Loucy (cell line): ENCODE data around the gene NPBWR2.
"Not testable (repeated sequence)": the region's sequence is repeated elsewhere in the genome, so short reads cannot be mapped to it uniquely, and the experiment has no call there.

Source experiments
- H2AFZ ChIP-seq: fragments of 200-600 bp; sonication (generic); 2 replicates; pipeline ENCODE4 v1.6.0; 2016; ENCODE audit warnings: antibody characterized with exemption, mild to moderate bottlenecking, low read length, moderate library complexity
- H3F3A ChIP-seq: fragments of 200-600 bp; 2 replicates; pipeline ENCODE4 v1.6.0; 2016; ENCODE audit warnings: antibody characterized with exemption, low read depth, mild to moderate bottlenecking
- H3K27me3 ChIP-seq: fragments of 200-600 bp; sonication (generic); 2 replicates; pipeline ENCODE4 v1.6.1; 2014; ENCODE audit warnings: low read length, mild to moderate bottlenecking; ENCODE audit not compliant: insufficient read depth, poor library complexity, severe bottlenecking
- H3K36me3 ChIP-seq: fragments of 200-600 bp; sonication (generic); 2 replicates; pipeline ENCODE4 v1.6.1; 2016; ENCODE audit warnings: low read length; ENCODE audit not compliant: insufficient read depth
- H3K4me1 ChIP-seq: fragments of 200-600 bp; sonication (generic); 2 replicates; pipeline ENCODE4 v1.5.1; 2014; ENCODE audit warnings: low read length, mild to moderate bottlenecking; ENCODE audit not compliant: insufficient read depth, poor library complexity, severe bottlenecking
- H3K4me2 ChIP-seq: fragments of 200-600 bp; sonication (generic); 2 replicates; pipeline ENCODE4 v1.6.0; 2014; ENCODE audit warnings: antibody characterized with exemption, low read length, low read depth, mild to moderate bottlenecking; ENCODE audit not compliant: poor library complexity, severe bottlenecking
- H3K4me3 ChIP-seq: fragments of 200-600 bp; sonication (generic); 2 replicates; pipeline ENCODE4 v1.5.1; 2014; ENCODE audit warnings: low read length, mild to moderate bottlenecking, mixed read lengths; ENCODE audit not compliant: poor library complexity, severe bottlenecking
- H3K79me2 ChIP-seq: fragments of 200-600 bp; sonication (generic); 2 replicates; pipeline ENCODE4 v1.6.1; 2014; ENCODE audit warnings: low read length; ENCODE audit not compliant: insufficient read depth
- H3K9ac ChIP-seq: fragments of 200-600 bp; sonication (generic); 2 replicates; pipeline ENCODE4 v1.6.0; 2014; ENCODE audit warnings: mild to moderate bottlenecking, low read depth, low read length, moderate library complexity; ENCODE audit not compliant: poor library complexity, severe bottlenecking
- H3K9me2 ChIP-seq: fragments of 200-600 bp; sonication (generic); replicated peaks from 2 replicates; pipeline ENCODE4 v1.6.1; 2016; ENCODE audit warnings: low read depth, low read length, mixed read lengths
- H3K9me3 ChIP-seq: fragments of 200-600 bp; sonication (generic); 2 replicates; pipeline ENCODE4 v1.6.1; 2014; ENCODE audit warnings: mild to moderate bottlenecking, antibody characterized with exemption, low read length, low read depth; ENCODE audit not compliant: insufficient read depth
- H4K20me1 ChIP-seq: fragments of 200-600 bp; sonication (generic); 2 replicates; pipeline ENCODE4 v1.6.0; 2014; ENCODE audit warnings: antibody characterized with exemption, low read length, mild to moderate bottlenecking; ENCODE audit not compliant: insufficient read depth, poor library complexity, severe bottlenecking
- EZH2phosphoT487 ChIP-seq: fragments of 200-600 bp; IDR thresholded peaks from 2 replicates; pipeline ENCODE4 v1.6.1; 2018; ENCODE audit warnings: antibody characterized with exemption, mild to moderate bottlenecking, moderate library complexity, borderline replicate concordance
- TF ChIP-seq, protein P1 (sequence below): fragments of 200-600 bp; sonication (generic); conservative IDR thresholded peaks from 2 replicates; pipeline ENCODE4 v1.5.1; 2014; ENCODE audit warnings: mild to moderate bottlenecking, antibody characterized with exemption, low read length

NPBWR2 gene

DNA sequence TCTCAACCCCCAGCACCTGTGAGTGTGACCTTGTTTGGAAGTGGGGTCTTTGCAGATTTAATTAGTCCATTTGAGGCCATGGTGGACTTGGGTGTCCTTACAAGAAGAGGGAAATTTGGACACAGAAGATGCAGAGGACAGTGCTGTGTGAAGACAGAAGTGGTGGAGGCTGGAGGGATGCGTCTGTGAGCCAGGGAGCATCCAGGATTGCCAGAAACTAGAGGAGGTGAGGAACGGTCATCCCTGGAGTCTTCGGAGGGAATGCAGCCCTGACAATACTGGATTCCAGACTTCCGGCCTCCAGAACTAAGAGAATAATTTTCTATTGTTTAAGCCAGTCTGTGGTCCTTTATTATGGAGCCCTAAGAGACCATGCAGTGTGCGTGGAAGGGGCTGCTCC, 22.9 kb upstream of the NPBWR2 start:
- Histone ChIP-seq H3K36me3 (no peaks in the 10 kb centered on the region), H3K9me3 (peaks cover 8% of the 10 kb centered on the region; the same call in 1 of the 2 replicates), H3K9me2 (no peaks in the 10 kb centered on the region), H4K20me1 (no peaks in the 10 kb centered on the region), H3K4me3 (no peak overlapping the region), H3F3A (no peaks in the 10 kb centered on the region), H3K9ac (no peak overlapping the region), H3K4me2 (no peak overlapping the region), H2AFZ (no peak overlapping the region), H3K79me2 (no peaks in the 10 kb centered on the region), H3K4me1 (no peaks in the 10 kb centered on the region), H3K27me3 (no peaks in the 10 kb centered on the region)
- TF ChIP-seq, protein P1, sequence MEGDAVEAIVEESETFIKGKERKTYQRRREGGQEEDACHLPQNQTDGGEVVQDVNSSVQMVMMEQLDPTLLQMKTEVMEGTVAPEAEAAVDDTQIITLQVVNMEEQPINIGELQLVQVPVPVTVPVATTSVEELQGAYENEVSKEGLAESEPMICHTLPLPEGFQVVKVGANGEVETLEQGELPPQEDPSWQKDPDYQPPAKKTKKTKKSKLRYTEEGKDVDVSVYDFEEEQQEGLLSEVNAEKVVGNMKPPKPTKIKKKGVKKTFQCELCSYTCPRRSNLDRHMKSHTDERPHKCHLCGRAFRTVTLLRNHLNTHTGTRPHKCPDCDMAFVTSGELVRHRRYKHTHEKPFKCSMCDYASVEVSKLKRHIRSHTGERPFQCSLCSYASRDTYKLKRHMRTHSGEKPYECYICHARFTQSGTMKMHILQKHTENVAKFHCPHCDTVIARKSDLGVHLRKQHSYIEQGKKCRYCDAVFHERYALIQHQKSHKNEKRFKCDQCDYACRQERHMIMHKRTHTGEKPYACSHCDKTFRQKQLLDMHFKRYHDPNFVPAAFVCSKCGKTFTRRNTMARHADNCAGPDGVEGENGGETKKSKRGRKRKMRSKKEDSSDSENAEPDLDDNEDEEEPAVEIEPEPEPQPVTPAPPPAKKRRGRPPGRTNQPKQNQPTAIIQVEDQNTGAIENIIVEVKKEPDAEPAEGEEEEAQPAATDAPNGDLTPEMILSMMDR = no peak
- no peak for TF ChIP-seq EZH2phosphoT487

DNA sequence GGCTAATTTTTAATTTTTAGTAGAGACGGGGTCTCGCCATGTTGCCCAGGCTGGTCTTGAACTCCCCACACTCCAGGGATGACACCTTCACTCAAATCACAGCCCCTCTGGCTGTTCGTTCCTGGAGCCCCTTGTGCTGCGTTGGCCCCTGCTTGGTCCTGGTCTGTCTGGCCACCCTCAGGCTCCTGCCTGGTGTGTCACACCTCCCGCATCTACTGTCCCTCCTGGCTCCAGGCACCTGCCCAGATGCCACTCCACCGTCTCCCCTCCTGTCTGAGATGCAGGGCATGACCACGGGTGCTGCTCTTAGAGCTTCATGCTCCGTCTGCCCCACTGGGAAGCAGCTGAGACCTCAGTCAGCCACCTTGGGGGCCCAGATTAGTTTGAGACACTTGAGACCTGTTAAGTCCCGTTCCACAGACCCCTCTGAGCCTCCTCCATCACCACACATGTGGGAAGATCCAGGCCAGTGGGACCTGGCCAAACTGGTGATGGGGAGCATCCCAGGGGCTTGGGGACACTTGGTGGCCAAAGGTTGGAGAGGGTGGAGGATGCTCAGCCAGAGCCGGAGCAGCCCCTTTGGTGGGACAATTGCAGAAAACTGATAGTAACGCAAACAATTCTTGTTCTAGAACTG, 21.9 kb upstream of the NPBWR2 start:
- Histone ChIP-seq H3K9me2 (no peaks in the 10 kb centered on the region), H4K20me1 (no peaks in the 10 kb centered on the region), H3K36me3 (no peaks in the 10 kb centered on the region), H3K4me2 (no peak overlapping the region), H2AFZ (no peak overlapping the region), H3K9me3 (peaks cover 8% of the 10 kb centered on the region; the same call in 1 of the 2 replicates), H3K27me3 (no peaks in the 10 kb centered on the region), H3K9ac (no peak overlapping the region), H3F3A (no peaks in the 10 kb centered on the region), H3K4me1 (no peaks in the 10 kb centered on the region), H3K79me2 (no peaks in the 10 kb centered on the region), H3K4me3 (no peak overlapping the region)
- TF ChIP-seq, protein P1 = no peak
- TF ChIP-seq EZH2phosphoT487 = no peak

DNA sequence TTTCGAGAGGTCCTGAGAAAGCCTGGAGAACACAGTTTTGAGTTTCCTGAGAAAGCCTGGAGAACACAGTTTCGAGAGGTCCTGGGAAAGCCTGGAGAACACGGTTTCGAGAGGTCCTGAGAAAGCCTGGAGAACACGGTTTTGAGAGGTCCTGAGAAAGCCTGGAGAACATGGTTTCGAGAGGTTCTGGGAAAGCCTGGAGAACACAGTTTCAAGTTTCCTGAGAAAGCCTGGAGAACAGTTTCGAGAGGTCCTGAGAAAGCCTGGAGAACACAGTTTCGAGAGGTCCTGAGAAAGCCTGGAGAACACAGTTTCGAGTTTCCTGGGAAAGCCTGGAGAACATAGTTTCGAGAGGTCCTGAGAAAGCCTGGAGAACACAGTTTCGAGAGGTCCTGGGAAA, 16.2 kb upstream of the NPBWR2 start:
- not testable (repeated sequence) for H4K20me1 ChIP-seq, H3K27me3 ChIP-seq, H3K4me3 ChIP-seq, H3K36me3 ChIP-seq, H3K4me1 ChIP-seq, H3K4me2 ChIP-seq, H3K9ac ChIP-seq, H3K79me2 ChIP-seq, H2AFZ ChIP-seq, H3K9me2 ChIP-seq, H3F3A ChIP-seq, H3K9me3 ChIP-seq

DNA sequence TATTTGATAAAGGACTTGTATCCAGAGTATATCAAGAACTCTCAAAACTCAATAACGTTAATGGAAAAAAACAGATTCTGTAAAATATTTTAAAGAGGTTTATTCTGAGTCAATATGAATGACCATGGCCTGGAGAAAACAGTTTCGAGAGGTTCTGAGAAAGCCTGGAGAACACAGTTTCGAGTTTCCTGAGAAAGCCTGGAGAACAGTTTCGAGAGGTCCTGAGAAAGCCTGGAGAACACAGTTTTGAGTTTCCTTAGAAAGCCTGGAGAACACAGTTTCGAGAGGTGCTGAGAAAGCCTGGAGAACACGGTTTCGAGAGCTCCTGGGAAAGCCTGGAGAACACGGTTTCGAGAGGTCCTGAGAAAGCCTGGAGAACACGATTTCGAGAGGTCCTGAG, 15.6 kb upstream of the NPBWR2 start:
- not testable (repeated sequence) for H3K36me3 ChIP-seq, H2AFZ ChIP-seq, H3K9me3 ChIP-seq, H3K4me1 ChIP-seq, H3K4me2 ChIP-seq, H3K27me3 ChIP-seq, H4K20me1 ChIP-seq, H3F3A ChIP-seq, H3K9ac ChIP-seq, H3K79me2 ChIP-seq, H3K4me3 ChIP-seq, H3K9me2 ChIP-seq
